Cortex of kidney (tissue), 1 donor: ENCODE data around the gene STEAP3.

ENCODE experiments used
- DNase-seq: peaks from one replicate; lab custom pipeline; 2025; lab: John Stamatoyannopoulos, UW

The STEAP3 gene

DNA sequence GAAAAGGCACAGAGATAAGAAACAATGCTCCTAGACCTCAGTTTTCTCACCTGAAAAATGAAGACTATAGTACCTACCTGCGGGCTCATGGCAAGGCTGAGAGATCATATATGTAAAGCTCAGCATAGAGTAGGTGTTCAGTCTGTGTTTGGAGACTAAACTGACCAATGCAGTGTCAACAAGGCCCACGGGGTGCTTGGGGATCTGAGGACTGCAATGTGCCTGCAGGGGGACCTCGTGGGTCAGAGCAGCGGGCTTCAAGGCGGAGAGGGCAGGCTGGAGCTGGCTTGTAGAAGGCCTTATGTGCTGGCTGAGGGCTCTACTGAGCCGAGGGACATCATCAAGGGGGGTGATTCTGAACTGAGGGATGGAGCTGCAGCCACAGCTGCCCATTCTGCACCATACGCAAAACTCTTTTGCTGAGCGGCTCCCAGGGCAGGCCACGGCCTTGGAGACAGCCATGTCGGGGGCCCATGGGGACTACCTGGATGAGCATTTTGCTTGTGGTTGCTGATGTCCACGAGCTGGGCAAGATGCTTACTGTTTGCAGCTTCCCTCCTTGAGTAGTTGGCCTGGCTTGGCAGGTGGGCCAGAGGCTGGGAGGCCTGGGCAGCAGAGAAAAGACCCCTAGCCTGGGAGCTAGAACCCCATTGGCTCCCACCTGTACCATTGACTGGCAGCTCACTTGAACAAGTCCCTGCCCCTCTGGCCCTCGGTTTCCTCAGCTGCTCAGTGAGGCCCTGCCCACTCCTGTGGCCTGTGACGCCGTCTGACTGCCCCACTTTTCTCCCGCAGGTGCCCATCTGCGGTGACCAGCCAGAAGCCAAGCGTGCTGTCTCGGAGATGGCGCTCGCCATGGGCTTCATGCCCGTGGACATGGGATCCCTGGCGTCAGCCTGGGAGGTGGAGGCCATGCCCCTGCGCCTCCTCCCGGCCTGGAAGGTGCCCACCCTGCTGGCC, 23.5 kb downstream of the STEAP3 start:
- DNase-seq = no peak

DNA sequence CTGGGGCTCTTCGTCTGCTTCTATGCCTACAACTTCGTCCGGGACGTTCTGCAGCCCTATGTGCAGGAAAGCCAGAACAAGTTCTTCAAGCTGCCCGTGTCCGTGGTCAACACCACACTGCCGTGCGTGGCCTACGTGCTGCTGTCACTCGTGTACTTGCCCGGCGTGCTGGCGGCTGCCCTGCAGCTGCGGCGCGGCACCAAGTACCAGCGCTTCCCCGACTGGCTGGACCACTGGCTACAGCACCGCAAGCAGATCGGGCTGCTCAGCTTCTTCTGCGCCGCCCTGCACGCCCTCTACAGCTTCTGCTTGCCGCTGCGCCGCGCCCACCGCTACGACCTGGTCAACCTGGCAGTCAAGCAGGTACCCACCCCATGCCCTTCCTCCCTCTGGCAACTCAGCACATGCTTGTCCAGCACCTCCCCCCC, 24.2 kb downstream of the STEAP3 start:
- DNase-seq = no peak

DNA sequence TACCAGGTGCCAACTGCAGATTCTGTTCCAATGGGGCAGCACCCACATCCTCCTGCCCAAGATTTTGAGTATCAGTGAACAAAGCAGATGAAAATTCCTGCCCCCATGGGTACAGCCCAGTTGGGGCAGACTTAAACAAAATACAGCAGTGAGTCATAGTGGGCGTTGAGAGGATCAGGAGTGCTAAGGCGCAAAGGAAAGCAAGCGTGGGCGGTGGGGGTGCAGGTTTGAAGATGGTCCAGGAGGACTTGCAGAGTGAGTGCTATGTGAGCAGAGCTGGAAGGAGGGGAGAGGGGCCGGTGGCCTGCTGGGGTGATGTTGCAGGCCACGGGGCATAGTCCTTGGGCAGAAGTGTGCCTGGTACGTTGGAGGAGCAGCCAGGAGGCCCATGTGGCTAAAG, 24.7 kb downstream of the STEAP3 start:
- no peak for DNase-seq

- no peak for DNase-seq
These were observed 25.1 kb downstream of the STEAP3 start for GRCh38 chr2:119248751-119249150.

DNA sequence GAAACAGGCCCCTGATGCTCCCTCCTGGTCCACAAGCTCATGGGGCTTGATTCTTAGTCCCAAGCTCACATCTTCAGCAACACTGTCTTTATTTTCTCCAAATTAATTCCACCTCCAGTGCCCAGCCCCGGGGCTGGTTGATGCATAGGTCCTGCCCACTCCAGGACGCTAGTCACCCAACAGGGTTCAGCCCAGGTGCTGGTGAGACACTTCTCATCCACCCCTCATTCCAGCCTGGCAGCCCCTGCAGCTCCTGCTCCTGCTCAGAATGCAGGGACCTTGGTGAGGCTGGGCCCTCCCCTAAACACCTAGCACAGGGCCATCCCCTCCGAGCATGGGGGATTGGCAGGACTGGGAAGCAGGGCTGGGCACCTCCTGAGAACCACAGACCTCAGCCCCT, 25.7 kb downstream of the STEAP3 start:
- no peak for DNase-seq

GRCh38 chr2:119249855-119250717, 26.5 kb downstream of the STEAP3 start:
- no peak for DNase-seq

- DNase-seq = no peak
These were observed 27.2 kb downstream of the STEAP3 start for GRCh38 chr2:119250718-119251290.

DNA sequence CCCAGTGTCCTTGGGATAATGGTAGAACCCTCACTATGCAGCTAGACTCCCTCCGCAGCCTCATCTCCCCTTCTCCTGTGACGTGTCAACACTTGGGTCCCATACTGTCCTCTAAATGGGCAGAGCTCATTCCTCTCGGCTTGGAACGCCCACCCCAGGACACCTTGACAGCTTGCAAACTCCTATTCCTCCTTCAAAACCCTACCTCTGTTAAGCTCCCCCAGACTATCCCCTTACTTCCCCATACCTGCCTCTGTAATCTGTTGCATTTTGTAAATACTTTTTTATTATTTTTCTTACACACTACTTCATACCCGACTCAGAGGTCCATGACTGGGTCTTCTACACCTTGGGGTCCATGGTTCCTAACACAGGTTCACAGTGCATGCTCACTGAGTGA, 28.0 kb downstream of the STEAP3 start:
- DNase-seq = no peak

DNA sequence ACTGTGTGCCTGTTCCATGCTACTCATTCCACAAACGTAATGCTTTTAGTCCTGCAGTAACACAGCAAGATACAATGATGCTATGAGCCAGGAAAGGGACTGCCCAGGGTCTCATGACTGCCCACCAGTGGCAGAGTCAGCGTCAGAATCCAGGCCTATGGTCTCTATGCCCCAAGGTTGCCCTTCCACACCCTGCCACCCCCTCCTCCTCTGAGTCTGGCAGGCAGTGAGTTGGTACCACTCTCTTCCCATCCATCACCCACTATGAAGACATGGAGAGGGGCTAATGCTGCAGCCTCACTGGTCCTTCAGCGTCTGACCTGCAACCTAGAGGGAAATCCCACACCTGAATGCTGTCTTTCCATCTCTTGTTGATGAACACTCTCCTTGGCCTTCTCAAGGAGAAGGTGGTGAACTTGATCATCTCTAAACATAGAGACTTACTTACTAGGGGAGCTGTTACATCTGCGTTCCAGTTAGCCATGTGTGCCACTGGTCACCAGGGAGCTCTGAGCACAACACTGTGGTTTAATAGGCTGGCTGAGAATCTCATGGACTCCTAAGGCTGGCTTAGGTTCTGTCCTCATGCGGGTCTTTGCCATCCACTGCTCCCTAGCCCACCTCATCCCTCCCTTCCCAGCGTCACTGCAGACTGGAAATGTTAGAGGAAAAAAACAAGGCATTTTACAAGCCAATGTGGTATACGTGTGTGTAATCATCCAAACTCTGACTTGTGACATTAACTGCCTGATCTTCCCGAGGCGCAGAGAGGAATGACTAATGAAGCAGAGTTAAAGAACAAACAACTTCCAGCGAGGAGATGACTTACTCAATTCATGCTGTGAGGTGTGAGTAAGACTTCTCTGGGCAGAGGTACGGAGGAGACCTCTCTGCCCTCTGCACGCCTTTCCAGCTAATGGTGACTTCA, 28.8 kb downstream of the STEAP3 start:
- no peak for DNase-seq

GRCh38 chr2:119253114-119253702, 29.6 kb downstream of the STEAP3 start:
- DNase-seq = no peak

DNA sequence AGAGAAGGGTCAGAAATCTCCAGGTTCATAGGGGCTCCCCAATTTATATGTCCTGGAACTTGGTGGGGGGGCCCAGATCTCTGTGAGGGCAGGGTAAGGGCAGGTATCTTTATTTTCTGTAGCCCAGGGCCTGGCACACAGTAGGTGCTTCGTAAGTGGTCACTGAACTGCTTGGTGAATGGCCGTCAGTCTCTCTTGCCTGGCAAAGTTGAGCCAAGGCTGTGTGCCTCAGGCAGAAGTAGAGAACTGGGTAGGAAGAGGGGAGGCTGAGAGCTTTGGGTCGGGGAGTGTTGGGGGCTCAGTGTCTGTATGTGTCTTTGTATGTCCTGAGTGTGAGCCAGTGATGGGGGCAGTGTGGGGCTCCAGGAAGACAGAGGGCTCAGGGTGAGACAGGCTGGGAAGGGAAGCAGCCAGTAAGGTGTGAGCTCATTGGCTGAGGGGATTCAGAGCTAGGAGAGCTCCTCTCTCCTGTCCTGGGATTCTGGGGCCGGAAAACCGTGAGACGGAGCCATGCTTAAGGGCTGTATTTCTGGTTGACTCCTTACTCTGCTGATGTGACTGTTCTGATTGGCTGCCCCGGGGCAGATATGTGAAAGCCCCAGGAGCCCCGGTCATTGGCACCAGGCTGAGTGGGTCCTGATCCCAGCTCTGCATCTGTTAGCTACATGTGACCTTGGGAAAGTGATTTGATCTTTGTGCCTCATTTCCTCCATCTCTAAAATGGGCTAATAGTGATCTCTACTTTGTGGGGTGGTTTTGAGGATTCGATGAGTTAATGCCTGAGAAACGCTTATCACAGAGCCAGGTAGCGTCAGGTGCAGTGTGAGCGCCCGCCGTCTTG, 30.3 kb downstream of the STEAP3 start:
- DNase-seq = no peak

GRCh38 chr2:119254601-119255080, 31.0 kb downstream of the STEAP3 start:
- DNase-seq = no peak

DNA sequence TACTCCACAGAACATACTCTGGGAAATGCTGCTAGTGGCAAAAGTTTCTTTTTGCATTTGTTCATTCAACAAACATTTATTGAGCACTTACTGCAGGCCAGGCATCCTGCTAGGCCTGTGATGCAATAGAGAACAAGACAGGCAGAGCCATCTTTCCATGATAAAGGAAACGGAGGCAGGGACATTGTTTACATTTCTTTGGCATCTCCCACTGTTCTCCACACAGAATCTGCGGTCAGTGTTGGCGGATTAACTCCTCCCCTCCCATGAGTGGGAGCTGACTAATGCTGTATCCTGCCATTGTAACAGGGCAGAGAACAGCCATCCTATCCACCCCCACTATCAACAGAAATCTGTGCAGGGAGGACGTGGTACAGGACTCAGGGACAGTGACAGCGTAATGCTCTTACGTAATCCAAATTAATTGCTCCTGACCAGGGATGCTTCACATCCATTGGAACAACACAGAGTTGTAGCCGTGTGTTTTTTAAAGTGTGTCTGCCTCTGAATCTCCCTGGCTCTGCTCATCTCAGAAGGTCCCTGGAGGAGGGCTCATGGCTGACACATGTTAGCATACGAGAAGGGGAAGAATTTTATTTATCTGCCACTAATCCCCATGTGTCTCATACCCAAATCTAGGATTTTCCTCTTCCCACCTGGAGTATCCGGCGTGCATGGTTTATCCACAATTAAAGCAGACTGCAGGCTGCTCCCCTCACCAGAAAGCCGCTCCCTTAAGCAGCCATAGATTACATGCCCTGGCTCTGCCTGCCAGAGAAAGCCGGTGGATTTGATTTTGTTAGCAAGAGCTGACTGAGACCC, 32.3 kb downstream of the STEAP3 start:
- DNase-seq = no peak

DNA sequence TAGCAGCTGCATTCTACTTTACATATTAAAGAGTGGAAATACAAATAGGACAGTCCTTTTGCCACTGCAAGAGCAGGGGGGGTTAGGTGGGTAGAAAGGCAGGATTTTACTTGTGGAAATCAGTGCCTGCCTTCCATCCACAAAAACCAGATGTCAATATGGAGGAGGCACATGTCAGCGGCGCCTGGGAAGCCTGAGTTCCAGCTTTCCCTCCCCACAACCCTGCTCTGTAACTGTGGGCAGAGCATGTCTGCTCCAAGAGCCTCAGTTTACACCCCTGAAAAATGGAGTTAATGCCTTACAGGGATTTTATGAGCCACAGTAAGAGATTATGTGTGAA, 32.9 kb downstream of the STEAP3 start:
- DNase-seq = no peak

- DNase-seq = no peak
These were observed 33.6 kb downstream of the STEAP3 start for GRCh38 chr2:119257198-119257597.

GRCh38 chr2:119259296-119259860, 35.7 kb downstream of the STEAP3 start:
- no peak for DNase-seq

DNA sequence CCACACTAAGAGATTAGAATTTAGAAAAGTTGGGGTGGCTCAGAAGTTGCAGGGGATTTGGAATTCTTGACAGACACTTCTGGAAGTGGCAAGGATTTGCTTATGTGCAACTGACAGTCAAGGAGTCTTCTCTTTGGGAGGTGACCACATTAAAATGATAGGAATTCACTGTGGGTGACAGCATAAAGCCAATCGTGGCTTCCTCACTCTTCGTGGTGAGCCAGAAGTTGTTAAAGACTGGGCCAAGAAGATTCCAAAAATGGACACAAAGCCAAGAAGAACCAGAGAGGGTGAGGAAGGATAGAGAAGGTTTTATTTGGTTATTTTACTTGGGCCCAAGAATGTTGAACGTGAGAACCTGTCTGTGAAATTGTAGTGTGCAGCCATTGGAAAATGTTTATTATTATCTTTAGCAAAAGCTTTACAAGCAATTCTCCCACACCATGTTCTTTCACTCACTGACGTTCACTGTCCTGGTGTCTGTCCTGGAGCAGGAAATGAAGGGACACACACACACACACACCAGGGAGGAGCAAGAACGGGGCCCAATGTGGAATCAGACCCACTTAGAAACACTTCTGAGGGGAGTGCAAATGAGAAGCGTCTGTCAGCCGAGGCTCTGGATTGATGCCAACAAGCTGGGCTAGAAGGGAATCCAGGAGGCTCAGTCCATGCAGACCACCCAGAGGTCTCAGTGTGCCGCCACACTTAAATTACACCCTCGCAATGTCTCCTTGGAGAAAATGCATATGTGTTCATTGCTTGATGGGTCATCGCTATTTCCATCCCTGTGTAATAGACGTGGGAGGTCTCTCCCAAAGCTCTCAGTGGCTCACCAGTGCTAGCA, 37.2 kb downstream of the STEAP3 start:
- DNase-seq = no peak
